GM12873 (cell line): ENCODE measurements around the gene C1GALT1.

ENCODE experiments used
- CTCF ChIP-seq: IDR thresholded peaks from 2 replicates; pipeline ENCODE4 v1.5.1; 2012; ENCODE audit warnings: low read depth, mild to moderate bottlenecking, moderate library complexity, low read length, control low read depth; ENCODE audit not compliant: insufficient read depth; ENCODE audit errors: missing control alignments

C1GALT1 gene

GRCh38 chr7:7148798-7149481 is 33.4 kb upstream of the C1GALT1 start:
- no peak for TF ChIP-seq CTCF

GRCh38 chr7:7151285-7151684 is 31.1 kb upstream of the C1GALT1 start:
- no peak for TF ChIP-seq CTCF

GRCh38 chr7:7151865-7152264 is 30.5 kb upstream of the C1GALT1 start:
- no peak for TF ChIP-seq CTCF

GRCh38 chr7:7152315-7152714 is 30.0 kb upstream of the C1GALT1 start:
- TF ChIP-seq CTCF: no peak

GRCh38 chr7:7156663-7157062 is 25.7 kb upstream of the C1GALT1 start:
- TF ChIP-seq CTCF: no peak

- TF ChIP-seq CTCF: no peak
These were observed 25.0 kb upstream of the C1GALT1 start for GRCh38 chr7:7157177-7157886.

- no peak for TF ChIP-seq CTCF
These were observed 24.5 kb upstream of the C1GALT1 start for GRCh38 chr7:7157887-7158271.
